HS-5 (cell line): ENCODE data around the gene ACOT11.
"Not testable (repeated sequence)": the region's sequence is repeated elsewhere in the genome, so short reads cannot be mapped to it uniquely, and the experiment has no call there.

ENCODE experiments used
- DNase-seq: peaks from one replicate; pipeline ENCODE4 v3.0.0-alpha.2; 2012; ENCODE audit warnings: low read depth

Gene ACOT11

GRCh38 chr1:54547601-54548388 lies at the start of gene ACOT11:
TSS of gene ACOT11 (plus strand) at chr1:54548228. CDS start at chr1:54548310, 82 bp downstream.
- no peak for DNase-seq

GRCh38 chr1:54498383-54499096 lies 49.5 kb upstream of the ACOT11 start:
- DNase-seq = no peak

- DNase-seq = no peak
Measured at GRCh38 chr1:54499097-54499359, 49.0 kb upstream of the ACOT11 start.

GRCh38 chr1:54499360-54500106 lies 48.5 kb upstream of the ACOT11 start:
- no peak for DNase-seq

DNA sequence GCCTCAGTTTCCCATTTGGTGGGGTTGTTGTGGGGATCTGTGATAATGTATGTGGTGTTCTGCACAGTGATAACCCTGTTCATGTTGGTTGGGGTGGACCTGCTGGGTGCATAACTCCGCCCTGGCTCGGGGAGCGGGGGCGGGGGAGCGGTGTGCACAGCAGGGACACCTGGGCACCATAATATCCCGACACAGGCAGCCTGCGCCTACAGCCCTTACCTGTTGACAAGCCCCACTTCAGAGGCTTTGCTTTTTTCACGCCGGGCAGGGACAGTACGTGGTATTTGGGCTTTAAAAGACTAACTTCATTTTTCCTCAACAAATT lies 48.0 kb upstream of the ACOT11 start:
- DNase-seq = no peak

DNA sequence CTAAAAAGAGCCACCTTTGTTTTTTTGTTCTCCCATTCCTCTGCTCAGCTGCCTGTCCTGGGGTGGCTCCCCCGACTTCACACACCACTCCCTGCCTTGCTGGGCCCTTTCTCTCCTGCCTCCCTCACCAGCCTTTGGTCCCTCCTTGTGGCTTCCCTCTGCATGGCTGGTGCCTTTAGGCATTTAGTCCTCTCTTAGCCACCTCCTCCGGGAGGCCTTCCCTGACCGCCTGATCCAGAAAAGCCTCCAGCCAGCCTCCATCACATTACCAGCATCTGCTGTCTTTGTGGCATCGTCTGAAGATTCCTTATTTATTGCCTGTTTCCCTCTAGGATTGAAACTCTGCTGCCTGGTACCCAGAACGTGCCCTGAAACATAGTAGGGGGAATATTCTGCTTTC lies 46.2 kb upstream of the ACOT11 start:
- no peak for DNase-seq

DNA sequence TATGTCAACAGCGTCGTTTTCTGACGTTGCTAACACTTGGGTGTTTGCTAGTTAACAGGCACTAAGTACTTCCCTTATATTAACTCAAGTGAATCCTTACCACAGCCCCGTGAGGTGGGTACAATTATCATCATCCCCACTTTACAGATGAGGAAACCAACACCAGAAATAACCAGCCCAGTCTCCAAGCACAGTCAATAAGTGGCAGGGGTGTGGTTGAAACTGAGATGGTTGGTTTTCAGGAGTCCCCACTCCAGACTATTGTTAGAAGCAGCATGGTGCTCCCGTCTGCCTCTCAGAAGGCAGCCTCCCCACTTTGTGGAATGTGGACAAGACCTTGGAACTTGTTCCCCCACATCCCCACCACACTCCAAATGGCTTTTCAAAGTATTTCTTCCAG lies 45.7 kb upstream of the ACOT11 start:
- no peak for DNase-seq

GRCh38 chr1:54506594-54506993 lies 41.4 kb upstream of the ACOT11 start:
- no peak for DNase-seq

GRCh38 chr1:54507033-54507870 lies 40.8 kb upstream of the ACOT11 start:
- DNase-seq = no peak

DNA sequence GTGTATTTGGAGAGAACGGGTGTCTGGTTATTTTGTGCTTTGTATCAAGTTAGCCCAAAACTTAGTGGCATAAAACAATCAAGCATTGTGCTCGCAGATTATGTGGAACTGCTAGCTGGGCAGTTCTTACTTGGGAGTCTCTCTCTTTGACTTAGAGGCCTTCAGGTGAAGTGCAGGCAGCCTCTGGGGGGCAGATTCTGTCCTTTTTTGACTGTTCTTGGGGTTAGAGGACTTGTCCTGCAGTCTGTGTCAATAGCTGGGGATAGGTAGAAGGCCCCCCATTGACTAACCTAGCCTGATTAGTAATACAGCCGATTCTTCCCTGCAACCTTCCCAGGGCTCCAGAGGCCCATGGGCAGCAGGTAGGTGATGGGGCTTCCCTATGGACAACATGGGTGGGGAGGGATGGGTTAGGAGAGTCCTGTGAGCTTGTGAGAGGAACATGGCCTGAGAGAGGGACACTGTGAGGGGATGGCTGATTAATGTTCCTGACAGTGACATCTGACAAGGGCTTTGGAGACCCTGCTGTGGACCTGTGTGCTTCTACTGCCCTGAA lies 37.2 kb upstream of the ACOT11 start:
- DNase-seq = no peak

DNA sequence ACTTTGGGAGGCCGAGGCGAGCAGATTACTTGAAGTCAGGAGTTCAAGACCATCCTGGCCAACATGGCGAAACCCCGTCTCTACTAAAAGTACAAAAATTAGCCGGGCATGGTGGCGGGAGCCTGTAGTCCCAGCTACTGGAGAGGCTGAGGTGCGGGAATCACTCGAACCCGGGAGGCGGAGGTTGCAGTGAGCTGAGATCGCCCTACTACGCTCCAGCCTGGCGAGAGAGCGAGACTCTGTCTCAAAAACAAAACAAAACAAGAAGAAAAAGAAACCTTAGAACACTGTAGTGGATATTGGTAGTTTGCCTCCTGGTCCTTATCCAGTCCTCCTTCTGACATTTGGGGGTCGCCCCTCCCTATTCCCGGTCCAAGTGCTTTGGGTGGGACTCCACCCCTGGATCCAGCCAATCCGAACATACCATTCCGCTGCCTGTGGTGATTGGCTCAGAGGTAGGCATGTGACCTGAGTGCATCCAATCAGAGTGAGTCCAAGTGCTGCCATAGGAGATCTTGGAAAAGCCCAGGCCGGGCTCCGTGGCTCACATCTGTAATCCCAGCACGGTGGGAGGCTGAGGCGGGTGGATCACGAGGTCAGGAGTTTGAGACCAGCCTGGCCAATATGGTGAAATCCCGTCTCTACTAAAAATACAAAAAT lies 34.0 kb upstream of the ACOT11 start:
- not testable (repeated sequence) for DNase-seq

DNA sequence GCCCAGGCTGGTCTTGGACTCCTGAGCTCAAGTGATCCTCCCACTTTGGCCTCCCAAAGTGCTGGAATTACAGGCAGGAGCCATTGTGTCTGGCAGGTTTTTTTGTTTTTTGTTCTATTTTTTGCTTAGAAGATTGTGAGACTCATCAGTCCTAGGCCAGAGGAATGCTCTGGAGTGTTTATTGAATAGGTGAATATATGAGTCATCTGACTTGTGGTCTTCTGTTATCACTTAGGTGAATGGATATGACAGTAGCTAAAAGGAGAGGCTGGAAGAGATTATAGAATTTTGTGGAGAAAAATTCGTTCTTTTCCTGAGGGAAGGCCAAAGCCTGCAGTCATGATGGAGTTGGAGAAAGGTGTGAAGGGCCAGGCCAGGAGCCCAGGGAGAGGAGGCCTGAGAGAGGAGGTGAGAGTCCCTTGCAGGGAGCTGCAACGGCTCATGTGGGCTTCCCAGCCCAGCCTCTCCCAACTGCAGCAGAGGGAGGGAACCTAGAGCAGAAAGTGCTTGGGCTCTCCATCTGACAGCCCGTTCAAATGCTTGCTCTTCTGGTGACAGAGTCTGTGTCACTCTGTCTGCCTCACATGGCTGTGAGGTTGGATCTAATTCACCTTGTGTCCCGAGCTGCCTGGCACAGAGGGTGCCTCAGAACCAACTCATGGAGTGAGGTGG lies 31.6 kb upstream of the ACOT11 start:
- DNase-seq = no peak

DNA sequence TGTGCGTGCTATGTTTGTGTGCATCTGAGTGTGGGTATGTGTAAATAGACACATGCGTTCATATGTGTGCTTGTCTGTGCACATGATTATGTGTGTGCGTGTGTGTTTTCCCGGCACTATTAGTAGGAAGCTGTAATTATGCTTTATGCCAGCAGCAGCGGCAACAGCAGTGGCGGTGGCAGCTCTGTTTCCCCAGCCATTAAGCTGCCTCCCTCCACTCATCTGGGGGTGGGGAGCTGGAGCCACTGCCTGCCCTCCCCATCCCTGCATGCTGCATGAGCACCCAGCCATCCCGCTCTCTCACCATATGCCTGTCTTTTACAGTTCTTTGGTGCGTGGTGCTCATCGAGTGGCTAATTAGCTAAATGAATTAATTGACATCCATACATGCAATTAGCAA lies 30.5 kb upstream of the ACOT11 start:
- no peak for DNase-seq

- DNase-seq = no peak
Measured at GRCh38 chr1:54518489-54518888, 29.5 kb upstream of the ACOT11 start.

- no peak for DNase-seq
Measured at GRCh38 chr1:54519709-54520108, 28.3 kb upstream of the ACOT11 start.

DNA sequence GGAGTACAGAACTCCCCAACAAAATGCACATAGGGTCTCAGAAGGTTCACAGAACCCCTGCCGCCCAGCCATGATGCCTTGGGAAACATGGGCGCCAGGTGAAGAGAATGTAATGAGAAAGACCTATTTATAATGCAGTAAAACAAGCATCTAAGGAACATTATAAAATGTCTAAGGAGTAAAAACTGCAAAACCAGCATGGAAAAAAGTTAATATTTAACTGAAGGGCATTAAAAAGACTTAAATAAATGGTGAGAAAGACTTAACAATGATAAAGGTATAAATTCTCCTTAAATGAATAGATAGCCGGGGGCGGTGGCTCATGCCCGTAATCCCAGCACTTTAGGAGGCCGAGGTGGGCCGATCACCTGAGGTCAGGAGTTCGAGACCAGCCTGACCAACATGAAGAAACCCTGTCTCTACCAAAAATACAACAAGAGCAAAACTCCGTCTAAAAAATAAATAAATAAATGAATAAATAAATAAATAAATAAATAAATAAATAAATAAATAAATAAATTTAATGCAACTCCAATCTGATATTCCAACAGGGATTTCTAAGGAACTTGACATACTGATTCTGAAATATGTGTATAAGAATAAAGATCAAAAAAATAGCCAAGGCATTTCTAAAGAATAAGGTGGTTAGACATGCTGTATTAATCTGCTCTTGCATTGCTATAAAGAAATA lies 27.3 kb upstream of the ACOT11 start:
- no peak for DNase-seq

DNA sequence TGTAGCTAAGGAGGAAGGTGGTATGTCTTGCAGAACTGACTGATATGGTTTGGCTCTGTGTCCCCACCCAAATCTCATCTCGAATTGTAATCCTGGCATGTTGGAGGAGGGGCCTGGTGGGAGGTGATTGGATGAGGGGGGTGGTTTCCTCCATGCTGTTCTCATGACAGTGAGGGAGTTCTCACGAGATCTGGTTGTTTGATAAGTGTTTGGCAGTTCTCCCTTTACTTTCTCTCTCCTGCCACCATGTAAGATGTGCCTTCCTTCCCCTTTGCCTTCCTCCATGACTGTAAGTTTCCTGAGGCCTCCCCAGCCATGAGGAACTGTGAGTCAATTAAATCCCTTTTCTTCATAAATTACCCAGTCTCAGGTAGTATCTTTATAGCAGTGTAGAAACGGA lies 21.5 kb upstream of the ACOT11 start:
- not testable (repeated sequence) for DNase-seq

- no peak for DNase-seq
Measured at GRCh38 chr1:54528613-54529012, 19.4 kb upstream of the ACOT11 start.

- DNase-seq = no peak
Measured at GRCh38 chr1:54532033-54532432, 16.0 kb upstream of the ACOT11 start.

- not testable (repeated sequence) for DNase-seq
Measured at GRCh38 chr1:54536656-54537055, 11.4 kb upstream of the ACOT11 start.
